Neural progenitor cell (in vitro differentiated cells): ENCODE measurements around the gene PDXP. TPM values are rescaled to one million over a fixed set of nuclear protein-coding genes. Genes with fewer than 3 reads are reported as not detected.

Experiments
- DNase-seq: peaks from one replicate; pipeline ENCODE4 v3.0.0-alpha.2; 2016; ENCODE audit warnings: low spot score
- H2AFZ ChIP-seq: fragments of 200-600 bp; sonication (generic); replicated peaks from 2 replicates; pipeline ENCODE4 v1.6.1; 2016; ENCODE audit warnings: antibody characterized with exemption
- H3F3A ChIP-seq: fragments of 200-600 bp; sonication (generic); 2 replicates; pipeline ENCODE4 v1.6.1; 2016; ENCODE audit warnings: antibody characterized with exemption, low read depth
- H3K27ac ChIP-seq: fragments of 200-600 bp; sonication (generic); 2 replicates; pipeline ENCODE4 v1.5.1; 2016; ENCODE audit warnings: mild to moderate bottlenecking
- H3K27me3 ChIP-seq: fragments of 200-600 bp; sonication (generic); 2 replicates; pipeline ENCODE4 v1.6.1; 2016; ENCODE audit warnings: mild to moderate bottlenecking, moderate library complexity
- H3K36me3 ChIP-seq: fragments of 200-600 bp; sonication (generic); 2 replicates; pipeline ENCODE4 v1.5.1; 2016
- H3K4me1 ChIP-seq: fragments of 200-600 bp; sonication (generic); 2 replicates; pipeline ENCODE4 v1.6.1; 2016; ENCODE audit warnings: mixed run types
- H3K4me2 ChIP-seq: fragments of 200-600 bp; sonication (generic); 2 replicates; pipeline ENCODE4 v1.6.1; 2016
- H3K4me3 ChIP-seq: fragments of 200-600 bp; sonication (generic); 2 replicates; pipeline ENCODE4 v1.5.1; 2016
- H3K79me2 ChIP-seq: fragments of 200-600 bp; sonication (generic); 2 replicates; pipeline ENCODE4 v1.6.1; 2016; ENCODE audit warnings: low read depth
- H3K9ac ChIP-seq: fragments of 200-600 bp; sonication (generic); 2 replicates; pipeline ENCODE4 v1.6.1; 2016
- H3K9me3 ChIP-seq: fragments of 200-600 bp; sonication (generic); 2 replicates; pipeline ENCODE4 v1.5.1; 2016; ENCODE audit warnings: low read depth
- H4K20me1 ChIP-seq: fragments of 200-600 bp; sonication (generic); 2 replicates; pipeline ENCODE4 v1.6.1; 2016; ENCODE audit warnings: low read depth
- H3K27ac Mint-ChIP-seq: 3 replicates; pipeline ENCODE4 v1.8.0; 2021; ENCODE audit warnings: mixed read lengths
- H3K27me3 Mint-ChIP-seq: 2 replicates; pipeline ENCODE4 v1.8.0; 2022; ENCODE audit warnings: low read depth, mild to moderate bottlenecking, inconsistent platforms, moderate library complexity, mixed read lengths; ENCODE audit not compliant: insufficient read depth
- H3K36me3 Mint-ChIP-seq: 3 replicates; pipeline ENCODE4 v1.8.0; 2021; ENCODE audit warnings: mixed read lengths
- H3K4me1 Mint-ChIP-seq: 3 replicates; pipeline ENCODE4 v1.8.0; 2021; ENCODE audit warnings: mixed read lengths
- H3K4me3 Mint-ChIP-seq: 3 replicates; pipeline ENCODE4 v1.8.0; 2021; ENCODE audit warnings: mild to moderate bottlenecking, moderate library complexity, mixed read lengths
- H3K9me3 Mint-ChIP-seq: 3 replicates; pipeline ENCODE4 v1.8.0; 2020; ENCODE audit warnings: mixed read lengths
- CTCF ChIP-seq: fragments of 200-600 bp; sonication (generic); IDR thresholded peaks from 2 replicates; pipeline ENCODE4 v1.5.1; 2017; ENCODE audit warnings: antibody characterized with exemption, mild to moderate bottlenecking
- EZH2 ChIP-seq: fragments of 200-600 bp; sonication (generic); IDR thresholded peaks from 2 replicates; pipeline ENCODE4 v1.6.1; 2017; ENCODE audit warnings: antibody characterized with exemption, mild to moderate bottlenecking, moderate library complexity
- EZH2phosphoT487 ChIP-seq: fragments of 200-600 bp; sonication (generic); IDR thresholded peaks from 2 replicates; pipeline ENCODE4 v1.6.1; 2017; ENCODE audit warnings: antibody characterized with exemption
- total RNA-seq: library from RNA; depleted of rRNA; stranded (reverse); fragments of >200 nt; gene quantifications from 2 replicates; pipeline ENCODE4 v1.2.3, GENCODE V29; 2015; ENCODE audit warnings: low replicate concordance

PDXP gene
- total RNA-seq, 1 donor from 2014 or later, result 25.1 TPM

- H4K20me1 ChIP-seq, result no peaks in the 10 kb centered on the region
- no peak overlapping the region for H3K4me3 ChIP-seq
- H3K4me2 ChIP-seq, result no peak overlapping the region
- peaks cover 17% of the 10 kb centered on the region for H3K4me1 Mint-ChIP-seq
- H3K4me1 ChIP-seq, result no peaks in the 10 kb centered on the region
- H3K9me3 Mint-ChIP-seq, result no peaks in the 10 kb centered on the region
- no peaks in the 10 kb centered on the region for H3K36me3 Mint-ChIP-seq
- H3K9ac ChIP-seq, result no peak overlapping the region
- H3K27ac ChIP-seq, result no peak overlapping the region
- H3K27me3 ChIP-seq, result peaks cover 8% of the 10 kb centered on the region
- no peaks in the 10 kb centered on the region for H3K36me3 ChIP-seq
- H2AFZ ChIP-seq, result no peak overlapping the region
- peaks cover 27% of the 10 kb centered on the region for H3F3A ChIP-seq
- no peak overlapping the region for H3K4me3 Mint-ChIP-seq
- H3K27ac Mint-ChIP-seq, result no peak overlapping the region
- no peaks in the 10 kb centered on the region for H3K79me2 ChIP-seq
- TF ChIP-seq CTCF (no peak), EZH2 (no peak), EZH2phosphoT487 (no peak)
- H3K27me3 Mint-ChIP-seq, result no peaks in the 10 kb centered on the region
- DNase-seq, result no peak
- no peaks in the 10 kb centered on the region for H3K9me3 ChIP-seq
Observed at GRCh38 chr22:37680191-37680851, 21.8 kb downstream of the PDXP start.

GRCh38 chr22:37681001-37681424, 22.5 kb downstream of the PDXP start:
- H3K36me3 ChIP-seq, result no peaks in the 10 kb centered on the region
- no peak overlapping the region for H3K4me3 Mint-ChIP-seq
- no peak overlapping the region for H2AFZ ChIP-seq
- no peaks in the 10 kb centered on the region for H3K4me1 ChIP-seq
- peaks cover 3% of the 10 kb centered on the region for H3K27me3 ChIP-seq
- H3K9me3 Mint-ChIP-seq, result no peaks in the 10 kb centered on the region
- TF ChIP-seq CTCF, result no peak
- no peak for TF ChIP-seq EZH2
- no peak for TF ChIP-seq EZH2phosphoT487
- DNase-seq, result no peak
- no peaks in the 10 kb centered on the region for H3K9me3 ChIP-seq
- H3K27ac Mint-ChIP-seq, result peak overlapping the region; percentile 90
- peaks cover 16% of the 10 kb centered on the region for H3K4me1 Mint-ChIP-seq
- H3K27me3 Mint-ChIP-seq, result no peaks in the 10 kb centered on the region
- H3K9ac ChIP-seq, result no peak overlapping the region
- no peak overlapping the region for H3K4me2 ChIP-seq
- no peaks in the 10 kb centered on the region for H3K36me3 Mint-ChIP-seq
- H3F3A ChIP-seq, result peaks cover 20% of the 10 kb centered on the region
- H3K79me2 ChIP-seq, result no peaks in the 10 kb centered on the region
- H4K20me1 ChIP-seq, result no peaks in the 10 kb centered on the region
- no peak overlapping the region for H3K27ac ChIP-seq
- H3K4me3 ChIP-seq, result no peak overlapping the region

GRCh38 chr22:37681556-37682049, 23.1 kb downstream of the PDXP start:
- peak; percentile 88 for TF ChIP-seq CTCF
- no peak for TF ChIP-seq EZH2
- no peak for TF ChIP-seq EZH2phosphoT487
- H3K9me3 Mint-ChIP-seq, result no peaks in the 10 kb centered on the region
- Histone ChIP-seq H3K27ac (no peak overlapping the region), H3F3A (peaks cover 14% of the 10 kb centered on the region), H3K27me3 (no peaks in the 10 kb centered on the region), H3K79me2 (peaks cover 2% of the 10 kb centered on the region), H3K9ac (no peak overlapping the region), H3K36me3 (no peaks in the 10 kb centered on the region), H3K4me1 (no peaks in the 10 kb centered on the region), H3K4me2 (no peak overlapping the region), H3K9me3 (no peaks in the 10 kb centered on the region), H4K20me1 (no peaks in the 10 kb centered on the region), H2AFZ (no peak overlapping the region), H3K4me3 (no peak overlapping the region)
- H3K4me3 Mint-ChIP-seq, result no peak overlapping the region
- H3K27me3 Mint-ChIP-seq, result no peaks in the 10 kb centered on the region
- no peaks in the 10 kb centered on the region for H3K36me3 Mint-ChIP-seq
- peak; percentile 89 for DNase-seq
- peaks cover 17% of the 10 kb centered on the region for H3K4me1 Mint-ChIP-seq
- peak overlapping the region; percentile 37 for H3K27ac Mint-ChIP-seq
